Stimulated activated CD4-positive, alpha-beta T cell treated with anti-CD3 and anti-CD28 coated beads, Interleukin-2, amount 100 ng/mL, for 24 hours (primary cell): ENCODE results near the gene MPRIP.
"Not testable (repeated sequence)": the region's sequence is repeated elsewhere in the genome, so short reads cannot be mapped to it uniquely, and the experiment has no call there.

ENCODE experiments used
- DNase-seq, 2 donors: peaks; one replicate each; pipeline ENCODE4 v3.0.0-alpha.2; 2020

The MPRIP gene, protein sequence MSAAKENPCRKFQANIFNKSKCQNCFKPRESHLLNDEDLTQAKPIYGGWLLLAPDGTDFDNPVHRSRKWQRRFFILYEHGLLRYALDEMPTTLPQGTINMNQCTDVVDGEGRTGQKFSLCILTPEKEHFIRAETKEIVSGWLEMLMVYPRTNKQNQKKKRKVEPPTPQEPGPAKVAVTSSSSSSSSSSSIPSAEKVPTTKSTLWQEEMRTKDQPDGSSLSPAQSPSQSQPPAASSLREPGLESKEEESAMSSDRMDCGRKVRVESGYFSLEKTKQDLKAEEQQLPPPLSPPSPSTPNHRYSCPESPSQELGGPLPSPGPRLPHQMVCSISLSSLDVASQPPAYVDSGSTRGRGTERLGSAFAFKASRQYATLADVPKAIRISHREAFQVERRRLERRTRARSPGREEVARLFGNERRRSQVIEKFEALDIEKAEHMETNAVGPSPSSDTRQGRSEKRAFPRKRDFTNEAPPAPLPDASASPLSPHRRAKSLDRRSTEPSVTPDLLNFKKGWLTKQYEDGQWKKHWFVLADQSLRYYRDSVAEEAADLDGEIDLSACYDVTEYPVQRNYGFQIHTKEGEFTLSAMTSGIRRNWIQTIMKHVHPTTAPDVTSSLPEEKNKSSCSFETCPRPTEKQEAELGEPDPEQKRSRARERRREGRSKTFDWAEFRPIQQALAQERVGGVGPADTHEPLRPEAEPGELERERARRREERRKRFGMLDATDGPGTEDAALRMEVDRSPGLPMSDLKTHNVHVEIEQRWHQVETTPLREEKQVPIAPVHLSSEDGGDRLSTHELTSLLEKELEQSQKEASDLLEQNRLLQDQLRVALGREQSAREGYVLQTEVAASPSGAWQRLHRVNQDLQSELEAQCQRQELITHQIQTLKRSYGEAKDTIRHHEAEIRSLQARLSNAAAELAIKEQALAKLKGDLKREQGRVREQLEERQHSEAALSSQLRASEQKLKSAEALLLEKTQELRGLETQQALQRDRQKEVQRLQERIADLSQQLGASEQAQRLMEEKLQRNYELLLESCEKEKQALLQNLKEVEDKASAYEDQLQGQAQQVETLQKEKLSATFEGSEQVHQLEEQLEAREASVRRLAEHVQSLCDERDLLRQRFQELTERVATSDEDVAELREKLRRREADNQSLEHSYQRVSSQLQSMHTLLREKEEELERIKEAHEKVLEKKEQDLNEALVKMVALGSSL (N-terminal part only)

DNA sequence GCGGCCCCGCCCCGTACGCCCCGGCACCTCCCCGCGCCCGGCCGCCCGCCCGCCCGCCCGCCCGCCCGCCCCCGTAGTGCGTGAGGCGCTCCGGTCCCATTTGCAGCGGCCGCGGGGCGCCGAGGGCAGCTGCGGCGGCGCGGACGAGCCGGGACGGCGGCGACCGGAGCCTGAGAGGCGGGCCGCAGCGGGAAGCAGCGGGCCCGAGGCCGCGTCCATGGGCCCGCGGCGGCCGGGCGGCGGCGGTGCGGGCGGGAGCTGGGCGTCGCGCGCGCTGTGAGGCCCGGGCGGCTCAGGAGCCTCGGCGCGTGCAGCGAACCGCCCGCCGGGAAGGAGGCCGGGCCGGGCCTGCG lies at the start of gene MPRIP:
TSS of gene MPRIP (plus strand) at position 74 of the 353 bp plus-strand sequence. CDS start 392 bp downstream, outside the sequence.
- no peak for DNase-seq

DNA sequence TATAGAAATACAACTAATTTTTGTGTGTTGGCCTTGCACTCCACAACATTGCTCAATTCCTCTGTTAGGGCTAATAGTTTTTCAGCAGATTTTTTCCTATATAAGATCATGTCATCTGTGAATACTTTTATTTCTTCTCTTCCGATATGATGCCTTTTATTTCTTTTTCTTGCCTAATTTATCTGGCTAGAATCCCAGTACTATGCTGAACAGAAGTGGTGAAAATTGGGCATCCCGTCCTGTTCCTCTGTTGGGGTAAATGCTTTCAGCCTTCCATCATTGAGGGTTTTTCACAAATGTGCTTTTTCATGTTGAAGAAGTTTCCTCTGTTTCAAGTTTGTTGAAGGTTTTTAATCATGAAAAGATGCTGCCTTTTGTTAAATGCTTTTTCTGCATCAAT lies 47.6 kb upstream of the MPRIP start:
- DNase-seq, result no peak

DNA sequence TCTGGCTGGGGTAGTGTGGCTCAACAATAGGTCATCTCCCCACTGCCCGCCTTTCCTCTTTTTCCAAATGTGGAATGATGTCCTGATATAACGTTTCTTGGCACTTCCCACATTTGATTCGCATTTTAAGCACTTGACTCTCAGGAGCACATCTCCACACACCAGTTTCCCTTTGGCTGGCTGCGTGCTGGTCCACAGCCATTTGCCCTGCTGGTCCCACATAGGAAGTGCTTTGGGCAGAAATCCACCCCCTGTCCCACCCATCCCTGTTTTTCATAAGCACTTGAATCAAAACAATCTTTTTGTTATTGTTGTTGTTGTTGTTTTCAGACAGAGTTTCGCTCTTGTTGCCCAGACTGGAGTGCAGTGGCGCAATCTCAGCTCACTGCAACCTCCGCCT lies 46.3 kb upstream of the MPRIP start:
- no peak for DNase-seq

DNA sequence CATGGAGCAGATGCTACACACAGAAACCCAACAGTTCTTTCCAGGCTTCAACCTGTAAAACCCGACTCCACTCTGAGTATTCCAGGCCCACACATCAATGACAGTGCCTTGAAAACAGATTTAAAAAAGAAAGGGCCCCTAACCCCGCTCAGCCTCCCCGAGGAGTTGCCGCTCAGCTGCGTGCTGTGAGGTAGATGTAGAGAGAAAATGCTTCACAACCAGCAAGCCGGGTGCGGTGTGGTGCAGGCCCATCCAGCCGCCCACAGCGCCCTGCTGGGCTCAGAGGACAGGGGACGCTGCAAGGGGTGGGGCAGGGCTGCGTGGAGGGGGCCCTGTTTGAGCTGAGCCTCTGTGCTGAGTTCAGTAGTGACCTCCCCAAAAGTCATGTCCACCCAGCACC lies 45.5 kb upstream of the MPRIP start:
- not testable (repeated sequence) for DNase-seq

DNA sequence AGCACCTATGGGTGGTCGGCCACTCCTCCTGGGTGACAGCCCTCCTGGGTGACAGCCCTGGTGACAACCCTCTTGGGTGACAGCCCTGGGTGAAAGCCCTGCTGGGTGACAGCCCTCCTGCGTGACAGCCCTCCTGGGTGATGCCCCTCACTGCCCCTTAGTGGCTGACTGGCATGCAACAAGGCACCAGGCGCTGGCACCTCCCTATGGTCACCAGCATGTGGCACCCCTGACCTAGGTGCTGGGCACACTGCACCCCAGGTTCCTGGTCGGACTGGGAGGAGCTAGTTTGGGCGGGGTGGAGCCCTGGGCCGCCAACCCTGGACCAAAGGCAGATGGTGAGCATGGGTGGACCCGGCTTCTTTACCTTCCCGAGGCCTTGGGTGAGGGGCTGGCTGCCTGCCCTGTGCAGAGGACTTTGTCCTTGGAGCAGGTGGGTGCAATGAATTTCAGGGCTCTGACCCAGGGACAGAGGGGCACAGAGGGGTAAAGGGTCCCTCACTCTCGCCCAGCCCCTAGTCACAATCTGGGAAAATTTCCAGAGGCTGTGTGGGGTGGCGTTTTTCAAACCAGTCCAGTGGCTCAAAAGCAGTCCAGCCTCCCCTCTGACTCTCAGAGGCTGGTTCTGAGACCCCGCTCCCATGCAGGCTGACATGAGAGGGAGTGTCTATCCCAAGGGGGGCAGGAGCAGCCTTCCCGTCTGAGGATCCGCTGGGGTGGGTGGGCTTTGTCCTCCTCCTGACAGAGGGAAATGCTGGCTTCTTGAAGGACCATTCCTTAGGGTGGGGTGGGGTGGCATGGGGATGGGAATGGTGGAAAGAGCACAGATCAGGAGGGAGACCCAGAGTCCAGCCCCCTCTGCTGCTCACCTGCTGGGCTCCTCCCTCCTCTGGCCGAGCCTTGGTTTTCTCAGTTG lies 44.5 kb upstream of the MPRIP start:
- DNase-seq, result no peak

DNA sequence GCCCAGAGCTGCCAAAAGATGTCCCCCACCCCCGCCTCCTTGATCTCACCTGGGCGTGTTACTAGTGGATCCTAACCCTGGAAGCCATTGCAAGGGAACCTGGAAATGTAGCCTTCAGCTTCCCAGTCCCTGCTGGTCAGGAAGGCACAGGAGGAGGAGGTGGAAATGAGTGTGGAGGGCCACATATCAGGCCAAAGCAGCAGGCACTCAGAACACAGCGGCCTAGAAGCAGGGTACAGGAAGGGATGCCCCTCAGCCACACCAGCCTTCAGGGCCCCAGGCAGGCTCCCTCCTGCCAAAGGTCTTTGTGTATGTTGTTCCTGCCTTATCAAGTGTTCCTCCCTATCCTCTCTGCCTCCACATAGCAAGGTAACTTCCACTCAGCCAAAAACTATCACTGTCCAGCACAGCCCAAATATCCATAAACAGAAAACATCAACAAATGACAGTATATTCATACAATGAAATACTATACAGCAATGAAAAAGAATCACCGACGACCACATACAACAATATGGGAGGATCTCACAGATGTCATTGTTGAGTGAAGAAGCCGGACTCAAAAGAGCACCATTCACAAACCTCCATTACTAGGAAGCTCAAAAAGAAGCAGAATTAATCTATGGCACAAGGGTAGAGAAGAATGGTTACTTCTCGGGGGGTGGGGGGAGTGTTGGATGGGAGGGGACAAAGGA lies 42.2 kb upstream of the MPRIP start:
- no peak for DNase-seq

DNA sequence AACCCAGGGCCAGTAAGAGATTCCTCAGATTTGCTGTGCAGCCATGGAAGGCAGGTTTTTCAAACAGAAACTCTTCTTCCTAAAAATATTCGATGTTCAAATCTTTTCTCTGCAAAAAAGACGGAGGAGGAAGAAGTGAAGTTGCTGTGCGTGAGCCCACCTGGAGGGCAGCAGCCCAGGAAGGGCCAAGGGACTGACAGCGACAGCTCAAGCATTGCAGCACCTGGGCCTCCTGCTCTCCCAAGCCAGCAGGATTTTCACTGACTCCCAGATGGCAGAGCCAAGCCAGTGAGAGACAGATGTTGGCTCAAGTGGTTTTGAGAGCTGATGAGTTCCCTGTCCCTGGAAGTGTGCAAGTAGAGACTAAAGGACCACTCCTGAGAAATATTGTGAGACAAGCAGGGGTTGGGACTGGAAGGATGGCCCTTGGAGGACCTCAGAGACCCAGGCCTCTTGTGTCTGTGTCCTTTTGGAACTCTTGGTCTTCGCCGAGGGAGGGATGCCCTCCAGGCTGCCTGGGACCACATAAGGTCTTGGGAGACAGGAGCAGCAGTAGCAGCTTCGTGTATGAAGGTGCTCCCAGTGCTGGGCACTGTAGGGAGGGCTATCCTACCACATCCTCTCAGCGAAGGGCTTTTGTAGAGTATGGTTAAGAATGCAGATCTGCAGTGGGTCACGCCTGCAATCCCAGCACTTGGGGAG lies 41.0 kb upstream of the MPRIP start:
- no peak for DNase-seq

DNA sequence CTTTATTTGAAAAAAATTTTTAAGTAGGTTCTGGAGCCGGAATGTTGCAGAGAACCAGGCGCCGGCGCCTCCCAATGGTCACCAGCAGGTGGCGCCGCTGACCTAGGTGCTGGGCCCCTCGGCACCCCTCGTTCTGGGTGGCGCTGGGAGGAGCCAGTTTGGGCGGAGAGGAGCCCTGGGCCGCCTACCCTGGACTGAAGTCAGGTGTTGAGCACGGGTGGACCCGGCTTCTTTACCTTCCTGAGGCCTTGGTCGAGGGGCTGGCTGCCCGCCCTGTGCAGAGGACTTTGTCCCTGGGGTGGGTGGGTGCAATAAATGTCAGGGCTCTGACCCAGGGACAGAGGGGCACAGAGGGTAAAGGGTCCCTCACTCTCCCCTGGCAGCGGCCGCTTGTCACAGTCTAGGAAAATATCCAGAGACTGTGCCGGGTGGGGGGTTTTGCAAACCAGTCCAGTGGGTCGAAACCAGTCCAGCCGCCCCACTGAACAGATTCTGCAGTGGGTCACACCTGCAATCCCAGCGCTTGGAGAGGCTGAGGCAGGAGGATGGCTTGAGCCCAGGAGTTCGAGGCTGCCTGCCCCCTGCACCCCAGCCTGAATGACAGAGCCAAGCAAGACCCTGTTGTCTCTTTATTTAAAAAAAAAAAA lies 40.3 kb upstream of the MPRIP start:
- peak; percentile 82 to 87 for DNase-seq

DNA sequence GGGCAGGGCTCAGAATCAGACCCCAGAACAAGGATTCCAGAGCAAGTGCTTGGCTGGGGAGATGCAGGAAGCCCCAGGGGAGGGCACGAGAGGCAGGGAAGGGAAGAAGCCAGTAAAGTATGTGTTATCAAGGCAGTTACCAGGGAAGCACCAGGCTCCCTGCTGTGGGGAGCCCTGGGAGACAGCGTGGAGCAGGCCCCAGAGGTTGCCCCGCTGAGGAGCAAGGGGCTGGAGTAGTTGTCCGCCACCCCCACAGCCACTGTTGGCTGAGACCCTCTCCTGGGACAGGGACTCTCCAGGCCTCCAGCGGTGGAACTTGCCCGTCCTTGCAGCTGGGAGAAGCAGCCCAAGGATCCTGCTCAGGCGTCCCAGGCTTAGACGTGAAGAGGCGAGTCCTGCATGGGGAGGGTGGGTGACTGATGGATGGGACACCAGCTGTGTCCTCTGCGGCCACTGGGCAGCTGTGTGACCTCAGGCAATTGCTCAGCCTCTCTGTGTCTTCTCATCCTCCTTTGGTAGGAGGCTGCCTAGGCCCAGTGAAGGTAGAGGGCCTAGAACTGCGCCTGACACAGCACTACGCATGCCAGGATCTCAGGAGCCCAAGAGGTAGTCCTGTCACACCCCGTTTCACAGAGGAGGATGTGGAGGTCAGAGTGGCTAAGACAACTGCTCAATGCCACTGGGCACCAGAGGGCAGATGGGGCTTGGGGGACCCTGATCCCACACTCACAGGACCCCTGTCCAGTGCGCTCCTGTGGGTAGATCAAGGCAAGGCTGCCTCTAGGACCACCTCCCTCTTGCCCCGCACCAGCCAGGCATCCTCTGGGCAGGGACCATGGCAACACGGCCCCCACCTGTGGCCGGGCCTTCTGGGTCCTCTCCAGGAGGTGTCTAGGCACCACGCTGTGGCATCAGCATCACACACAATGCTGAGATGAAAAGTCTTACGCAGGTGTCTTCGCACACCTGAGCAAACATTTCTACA lies 39.2 kb upstream of the MPRIP start:
- not testable (repeated sequence) for DNase-seq

DNA sequence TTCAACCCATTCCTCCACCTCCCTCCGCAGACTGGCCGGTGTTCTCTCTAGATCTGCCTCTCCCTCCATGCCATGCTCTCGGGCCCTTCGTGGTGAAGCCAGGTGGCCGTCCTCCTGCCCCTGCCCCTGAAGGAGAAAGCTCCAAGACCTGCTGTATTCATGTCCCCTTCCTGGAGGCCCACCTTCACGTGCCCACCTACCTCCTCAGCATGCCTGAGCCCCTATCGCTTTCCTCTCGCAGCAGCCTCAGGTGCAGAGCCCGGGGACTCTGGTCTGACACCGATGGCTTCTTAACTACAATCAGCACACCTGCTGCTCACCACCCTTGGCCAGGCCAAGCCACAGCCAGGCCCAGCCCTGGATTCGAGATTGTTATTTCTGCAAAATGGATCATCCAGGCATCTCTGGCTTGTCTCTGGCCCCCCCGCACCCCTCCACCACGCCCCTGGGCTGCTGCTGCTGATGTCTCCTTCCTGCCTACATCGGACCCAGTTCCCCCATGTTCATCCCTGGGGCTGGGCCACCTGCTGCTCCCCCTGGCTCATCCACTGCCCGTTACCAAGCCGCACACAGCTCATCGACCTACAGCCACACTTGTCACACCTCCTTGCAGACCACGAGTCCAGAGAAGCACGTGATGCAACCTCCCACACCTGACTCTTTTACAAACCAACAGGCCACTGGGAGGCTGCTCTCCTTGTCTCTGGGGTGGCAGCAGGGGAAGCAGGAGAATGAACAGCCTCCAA lies 37.8 kb upstream of the MPRIP start:
- DNase-seq, result no peak

DNA sequence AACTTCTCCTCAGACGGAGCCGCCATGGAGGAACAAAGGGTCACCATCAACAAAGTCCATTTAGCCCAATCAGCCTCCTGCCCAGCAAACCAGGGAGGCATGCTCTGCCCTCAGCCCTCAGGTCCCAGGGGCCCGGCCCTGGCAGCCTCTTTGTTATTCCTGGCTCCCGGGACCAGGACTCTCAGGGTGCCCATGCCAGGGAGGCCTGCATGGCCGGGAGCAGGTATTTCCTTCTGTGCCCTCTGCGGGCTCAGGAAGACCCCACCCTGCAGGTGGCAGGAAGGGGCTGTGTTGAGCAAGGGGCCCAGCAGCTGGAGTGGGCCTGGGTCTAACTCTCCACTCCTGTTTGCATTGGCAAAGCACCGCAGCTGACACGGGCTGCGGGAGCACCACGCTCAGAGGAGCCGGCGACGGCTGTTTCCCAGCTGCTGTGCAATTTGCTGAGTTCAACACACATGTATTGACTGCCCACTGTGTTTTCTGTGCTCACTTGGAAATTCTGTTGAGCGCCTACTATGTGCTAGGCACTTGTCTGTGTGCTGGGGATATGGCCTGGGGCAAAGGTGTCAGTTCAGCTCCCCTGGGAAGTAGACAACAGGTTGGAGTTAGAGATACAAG lies 37.2 kb upstream of the MPRIP start:
- not testable (repeated sequence) for DNase-seq

DNA sequence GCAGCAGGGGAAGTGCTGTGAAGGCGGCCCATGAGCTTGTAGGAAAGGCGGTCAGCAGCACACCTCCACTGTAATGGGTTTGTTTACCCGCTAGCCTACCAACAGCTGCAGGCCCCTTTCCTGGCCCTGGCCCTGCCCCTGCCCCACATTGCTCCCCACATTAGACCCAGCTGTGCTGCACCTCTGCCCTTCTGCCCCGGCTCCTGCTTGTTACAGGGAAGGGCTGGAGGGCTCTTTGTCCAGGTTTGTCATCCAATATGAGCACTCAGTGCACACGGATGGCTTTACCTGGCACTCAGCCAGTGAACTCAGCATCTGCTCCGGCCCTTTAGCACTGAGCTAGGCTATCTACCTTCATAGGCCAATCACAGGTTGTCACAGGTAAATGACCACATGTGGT lies 34.4 kb upstream of the MPRIP start:
- DNase-seq, result not testable (repeated sequence)

DNA sequence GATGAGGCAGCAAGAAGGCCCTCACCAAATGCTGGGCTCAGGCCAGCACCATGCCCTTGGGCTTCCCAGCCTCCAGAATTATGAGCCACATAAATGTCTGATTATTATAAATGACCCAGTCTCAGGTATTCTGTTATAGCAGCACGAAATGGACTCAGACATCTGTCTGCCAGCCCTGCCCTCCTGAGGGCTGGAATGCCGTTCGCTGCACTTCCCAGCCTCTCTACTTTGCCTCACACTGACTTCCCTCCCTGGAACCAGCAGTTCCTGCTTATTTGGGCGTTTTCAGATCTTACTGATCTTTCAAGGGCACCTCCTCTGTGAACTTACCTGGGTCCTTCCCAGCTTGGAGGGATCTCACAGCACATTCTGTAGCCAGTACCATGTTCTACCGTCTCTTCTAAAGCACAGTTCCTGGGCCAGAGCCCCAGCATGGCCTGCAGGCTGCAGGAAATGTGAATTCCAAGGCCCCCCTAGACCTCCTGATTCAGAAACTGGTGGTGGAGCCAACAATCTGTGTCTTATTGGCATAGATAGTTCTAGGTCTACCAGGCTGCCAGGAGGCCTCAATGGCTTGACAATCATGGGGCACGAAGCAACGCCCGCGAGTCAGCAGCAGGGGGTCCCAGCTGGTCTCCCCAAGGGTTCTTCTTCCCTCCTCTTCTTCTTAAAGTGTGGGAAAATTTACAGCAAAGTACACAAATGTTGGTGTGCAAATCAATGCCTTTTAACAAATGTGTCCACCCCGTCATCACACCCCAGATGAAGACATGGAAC lies 33.4 kb upstream of the MPRIP start:
- not testable (repeated sequence) for DNase-seq

DNA sequence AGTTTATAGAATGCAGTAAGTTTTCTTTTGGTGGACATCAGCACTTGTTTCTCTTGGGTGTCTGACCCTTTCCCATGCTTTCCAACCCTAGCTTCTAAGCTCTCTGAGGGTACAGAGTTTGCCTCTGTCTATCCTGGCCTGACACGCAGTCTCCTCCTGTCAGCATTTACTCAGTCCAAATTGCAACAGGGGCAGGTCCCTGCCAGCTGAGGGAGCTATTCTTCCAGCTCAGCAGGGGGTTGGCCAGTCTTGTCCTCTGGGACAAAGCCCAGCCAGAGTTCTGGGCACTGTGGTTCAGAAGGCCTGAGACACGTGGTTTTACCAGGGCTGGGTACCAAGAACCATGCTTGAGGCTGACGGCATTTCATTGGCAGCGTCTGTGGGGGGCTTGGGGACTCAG lies 32.3 kb upstream of the MPRIP start:
- not testable (repeated sequence) for DNase-seq

DNA sequence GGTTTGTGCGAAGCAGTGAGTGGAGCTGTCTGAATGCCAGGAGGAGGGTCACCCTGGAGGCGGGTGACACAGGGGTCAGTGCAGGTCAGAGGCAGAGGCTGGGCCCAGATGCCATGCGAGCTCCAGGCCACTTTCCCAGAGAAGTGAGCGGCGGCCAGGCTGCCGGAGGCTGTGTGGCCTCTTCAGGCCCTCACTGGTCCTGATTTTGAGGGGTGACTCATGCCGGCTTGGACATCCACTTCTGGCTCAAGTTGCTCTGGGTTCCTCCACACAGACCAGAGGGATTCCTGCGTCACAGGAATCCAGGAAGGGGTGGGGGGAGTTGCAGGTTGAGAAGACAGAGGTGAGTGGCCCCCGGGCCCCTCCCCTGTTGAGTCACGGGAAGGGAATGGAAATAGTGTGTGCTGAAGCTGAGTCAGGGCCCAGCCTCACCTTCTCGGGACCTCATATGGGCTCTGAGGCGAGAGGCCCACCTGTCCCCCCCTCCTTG lies 31.7 kb upstream of the MPRIP start:
- not testable (repeated sequence) for DNase-seq

DNA sequence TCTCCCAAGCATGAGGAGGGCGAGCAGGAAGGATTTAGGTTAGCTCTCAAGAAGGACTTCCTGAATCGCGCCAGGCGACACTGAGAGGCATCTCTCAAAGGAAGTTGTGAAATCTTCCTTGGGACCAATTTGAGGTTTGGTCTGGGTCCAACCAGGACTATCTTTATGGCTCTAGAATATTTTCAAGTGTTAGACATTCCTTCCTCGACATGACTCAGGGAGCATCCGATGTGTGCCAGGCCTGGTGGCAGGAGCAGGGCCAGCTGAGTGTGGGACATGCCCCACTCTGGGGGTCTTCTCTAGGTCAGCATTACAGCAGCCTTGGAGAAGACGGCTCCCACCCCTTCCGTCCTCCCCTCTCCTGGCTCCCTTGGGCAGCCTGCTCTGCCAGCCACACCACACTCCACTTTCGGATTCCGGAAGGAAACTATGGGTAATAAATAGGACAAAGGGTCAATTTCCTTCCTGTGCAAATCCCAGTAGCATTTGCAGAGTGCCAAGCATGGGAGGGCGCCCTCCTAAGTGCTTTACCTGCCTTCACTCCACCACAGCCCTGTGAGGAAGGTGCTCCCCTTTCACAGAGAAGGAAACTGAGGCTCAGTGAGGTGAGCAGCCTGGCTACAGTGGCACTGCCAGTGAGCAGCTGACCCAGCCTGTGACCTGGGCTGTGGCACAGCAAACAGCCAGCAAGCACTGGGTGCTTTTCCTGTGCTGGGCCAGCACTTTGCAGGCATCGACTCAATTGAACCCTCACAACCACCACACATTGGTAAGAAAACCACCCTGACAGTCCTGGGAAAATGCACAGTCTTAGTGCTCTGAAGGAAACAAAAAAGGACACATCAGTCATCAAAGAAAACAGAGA lies 31.0 kb upstream of the MPRIP start:
- DNase-seq, result not testable (repeated sequence)
